Measurements from ENCODE around the gene RTN4RL1. TPM values are rescaled to one million over a fixed set of nuclear protein-coding genes. Genes with fewer than 3 reads are reported as not detected.

RTN4RL1 gene
- total RNA-seq, 1 donor from 2014 or later: 0.47 TPM

DNA sequence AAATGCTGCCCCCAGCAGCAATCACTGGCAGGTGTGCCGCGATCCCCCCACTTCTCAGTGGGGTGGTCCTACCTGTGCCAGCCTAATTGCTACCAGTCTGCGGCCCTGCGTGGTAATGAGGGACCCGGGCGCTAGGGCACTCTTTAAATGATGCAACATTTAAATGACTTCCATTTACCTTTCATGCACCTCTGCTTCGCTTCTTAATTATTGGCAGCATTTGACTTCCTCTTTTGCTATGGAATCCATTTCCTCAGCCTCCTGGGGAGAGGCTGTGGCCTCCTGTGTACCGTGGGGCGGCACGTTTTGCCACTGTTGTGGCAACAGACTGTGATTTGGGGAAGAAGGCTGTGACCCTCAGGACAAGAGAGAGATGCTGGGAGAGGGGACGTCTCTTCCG, 109.2 kb downstream of the RTN4RL1 start:
- TF ChIP-seq, protein P1, sequence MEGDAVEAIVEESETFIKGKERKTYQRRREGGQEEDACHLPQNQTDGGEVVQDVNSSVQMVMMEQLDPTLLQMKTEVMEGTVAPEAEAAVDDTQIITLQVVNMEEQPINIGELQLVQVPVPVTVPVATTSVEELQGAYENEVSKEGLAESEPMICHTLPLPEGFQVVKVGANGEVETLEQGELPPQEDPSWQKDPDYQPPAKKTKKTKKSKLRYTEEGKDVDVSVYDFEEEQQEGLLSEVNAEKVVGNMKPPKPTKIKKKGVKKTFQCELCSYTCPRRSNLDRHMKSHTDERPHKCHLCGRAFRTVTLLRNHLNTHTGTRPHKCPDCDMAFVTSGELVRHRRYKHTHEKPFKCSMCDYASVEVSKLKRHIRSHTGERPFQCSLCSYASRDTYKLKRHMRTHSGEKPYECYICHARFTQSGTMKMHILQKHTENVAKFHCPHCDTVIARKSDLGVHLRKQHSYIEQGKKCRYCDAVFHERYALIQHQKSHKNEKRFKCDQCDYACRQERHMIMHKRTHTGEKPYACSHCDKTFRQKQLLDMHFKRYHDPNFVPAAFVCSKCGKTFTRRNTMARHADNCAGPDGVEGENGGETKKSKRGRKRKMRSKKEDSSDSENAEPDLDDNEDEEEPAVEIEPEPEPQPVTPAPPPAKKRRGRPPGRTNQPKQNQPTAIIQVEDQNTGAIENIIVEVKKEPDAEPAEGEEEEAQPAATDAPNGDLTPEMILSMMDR (conservative IDR thresholded peaks at IDR 0.05): no peak
- no peak for DNase-seq (ENCODE audit: low read depth, low spot score)
- H3K27me3 Mint-ChIP-seq (ENCODE audit: low read depth): peaks cover 28% of the 10 kb centered on the region
- H3K27ac Mint-ChIP-seq (ENCODE audit: unreplicated experiment): no peak overlapping the region
- peaks cover 27% of the 10 kb centered on the region for H3K4me1 Mint-ChIP-seq
- H3K4me3 Mint-ChIP-seq: no peak overlapping the region
- H3K9me3 Mint-ChIP-seq: no peaks in the 10 kb centered on the region
- no peaks in the 10 kb centered on the region for H3K36me3 Mint-ChIP-seq (ENCODE audit: low read depth)

DNA sequence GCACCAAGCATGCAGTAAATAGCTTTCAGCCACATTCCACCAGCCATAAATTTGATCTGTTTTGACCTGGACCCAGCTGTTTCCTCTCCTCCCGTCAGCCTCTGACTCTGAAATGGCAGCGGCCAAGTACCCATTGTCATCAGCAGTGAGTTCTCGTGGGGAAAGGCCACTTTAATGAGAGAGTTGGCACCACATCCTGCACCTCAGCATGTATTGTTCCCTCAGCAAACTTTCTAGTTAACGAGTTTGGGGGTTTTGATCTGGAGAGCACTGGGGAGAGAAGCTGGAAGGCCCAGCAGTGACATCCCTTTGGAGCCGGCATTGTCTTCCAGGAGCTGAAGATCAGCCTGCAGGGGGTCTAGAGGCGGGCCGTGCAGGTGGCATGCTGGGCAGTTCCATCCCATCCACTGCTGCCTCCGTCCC, 110.5 kb downstream of the RTN4RL1 start:
- H3K27ac Mint-ChIP-seq (ENCODE audit: unreplicated experiment): no peak overlapping the region
- H3K4me3 Mint-ChIP-seq: no peak overlapping the region
- no peaks in the 10 kb centered on the region for H3K36me3 Mint-ChIP-seq (ENCODE audit: low read depth)
- DNase-seq (ENCODE audit: low read depth, low spot score): no peak
- H3K4me1 Mint-ChIP-seq: peaks cover 29% of the 10 kb centered on the region
- no peaks in the 10 kb centered on the region for H3K9me3 Mint-ChIP-seq
- peaks cover 34% of the 10 kb centered on the region for H3K27me3 Mint-ChIP-seq (ENCODE audit: low read depth)
- TF ChIP-seq, protein P1 (conservative IDR thresholded peaks at IDR 0.05): no peak

DNA sequence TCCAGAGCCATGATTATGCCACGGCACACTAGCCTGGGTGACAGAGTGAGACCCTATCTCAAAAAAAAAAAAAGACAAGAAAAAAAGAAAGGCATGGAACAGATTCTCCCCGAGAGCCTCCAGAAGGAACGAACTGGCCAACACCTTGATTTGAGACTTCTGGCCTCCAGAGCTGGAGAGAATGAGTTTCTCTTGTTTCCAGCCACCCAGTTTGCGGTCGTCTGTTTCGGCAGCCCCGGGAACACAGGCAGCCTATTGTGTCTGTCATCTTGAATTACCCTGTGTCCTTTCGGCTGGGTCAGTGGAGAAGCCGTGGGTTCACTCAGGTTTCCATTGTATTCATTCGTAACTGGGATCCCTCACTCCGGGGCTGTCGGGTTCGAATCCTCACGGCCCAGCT, 111.4 kb downstream of the RTN4RL1 start:
- Mint-ChIP-seq H3K4me1 (peaks cover 26% of the 10 kb centered on the region), H3K27me3 (ENCODE audit: low read depth) (peaks cover 43% of the 10 kb centered on the region)

DNA sequence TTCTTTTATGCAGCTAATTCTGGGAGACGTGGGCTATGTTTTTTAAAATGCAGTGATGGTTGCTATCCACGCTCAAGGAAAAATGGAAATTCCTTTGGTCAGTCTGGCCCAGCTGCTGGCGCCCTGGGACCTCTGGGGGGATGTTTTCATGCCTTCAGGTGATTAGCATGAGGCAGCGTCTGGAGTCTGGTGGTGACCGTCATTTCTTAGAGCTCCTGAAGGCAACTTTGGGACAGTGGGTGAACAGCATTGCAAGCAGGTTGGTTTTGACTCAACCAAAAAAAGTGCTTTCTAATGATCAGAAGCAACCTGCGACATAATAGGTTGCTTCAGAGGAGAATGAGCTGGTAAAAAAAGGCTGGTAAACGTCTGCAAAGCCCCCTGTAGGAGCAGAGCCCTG, 113.0 kb downstream of the RTN4RL1 start:
- H3K27ac Mint-ChIP-seq (ENCODE audit: unreplicated experiment): no peak overlapping the region
- H3K9me3 Mint-ChIP-seq: no peaks in the 10 kb centered on the region
- H3K36me3 Mint-ChIP-seq (ENCODE audit: low read depth): no peaks in the 10 kb centered on the region

More for the DNA sequence above, 111.4 kb downstream of the RTN4RL1 start:
- TF ChIP-seq, protein P1 (conservative IDR thresholded peaks at IDR 0.05): no peak
- no peak for DNase-seq (ENCODE audit: low read depth, low spot score)
- Mint-ChIP-seq H3K4me3 (no peak overlapping the region), H3K9me3 (no peaks in the 10 kb centered on the region), H3K27ac (ENCODE audit: unreplicated experiment) (no peak overlapping the region), H3K36me3 (ENCODE audit: low read depth) (no peaks in the 10 kb centered on the region)

DNA sequence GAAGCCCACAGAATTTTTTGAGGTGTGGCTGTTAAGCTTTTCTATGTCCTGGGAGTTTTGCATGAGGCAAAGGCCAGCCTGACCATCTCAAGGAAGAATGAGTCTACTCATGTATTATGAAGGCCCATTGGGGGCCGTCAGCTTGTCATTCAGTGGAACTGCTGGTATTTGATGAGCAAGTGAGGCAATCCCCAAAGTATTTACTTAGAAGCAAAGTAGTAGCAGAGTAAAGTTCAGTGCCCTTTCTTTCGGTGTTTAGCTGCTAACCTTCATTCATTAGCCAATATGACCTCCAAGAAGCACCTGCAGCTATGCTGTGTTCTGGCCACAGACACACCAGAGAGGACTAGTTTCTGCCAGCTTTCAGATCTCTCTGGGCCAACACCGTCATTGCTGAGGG, 115.1 kb downstream of the RTN4RL1 start:
- H3K4me1 Mint-ChIP-seq: peaks cover 35% of the 10 kb centered on the region
- DNase-seq (ENCODE audit: low read depth, low spot score): no peak

More for the DNA sequence above, 113.0 kb downstream of the RTN4RL1 start:
- Mint-ChIP-seq H3K4me3 (no peak overlapping the region), H3K4me1 (peaks cover 29% of the 10 kb centered on the region), H3K27me3 (ENCODE audit: low read depth) (peaks cover 57% of the 10 kb centered on the region)
- DNase-seq (ENCODE audit: low read depth, low spot score): no peak
- TF ChIP-seq, protein P1 (conservative IDR thresholded peaks at IDR 0.05): no peak

More for the DNA sequence above, 115.1 kb downstream of the RTN4RL1 start:
- H3K4me3 Mint-ChIP-seq: no peak overlapping the region
- H3K27me3 Mint-ChIP-seq (ENCODE audit: low read depth): peaks cover 72% of the 10 kb centered on the region
- no peak overlapping the region for H3K27ac Mint-ChIP-seq (ENCODE audit: unreplicated experiment)
- H3K9me3 Mint-ChIP-seq: no peaks in the 10 kb centered on the region
- H3K36me3 Mint-ChIP-seq (ENCODE audit: low read depth): no peaks in the 10 kb centered on the region
- TF ChIP-seq, protein P1 (conservative IDR thresholded peaks at IDR 0.05): no peak
